SKM-1 treated with dmso at 0.1 percent for 144 hours (cell line): Measurements from ENCODE around the gene FCF1.

Experiments used
- DNase-seq: peaks from one replicate; lab custom pipeline; 2025; ENCODE audit not compliant: unreplicated experiment; lab: John Stamatoyannopoulos, UW

Gene FCF1

GRCh38 chr14:74712499-74713394 lies at the start of gene FCF1, which contains the start of gene AREL1:
TSS of gene FCF1 (plus strand) at chr14:74713144. CDS start at chr14:74713198, 54 bp downstream.
TSS of gene AREL1 (minus strand) at chr14:74713080. CDS start at chr14:74685615, 27,465 bp downstream.
- DNase-seq, result no peak

GRCh38 chr14:74663884-74664283 lies 49.1 kb upstream of the FCF1 start:
- no peak for DNase-seq

- no peak for DNase-seq
Observed at GRCh38 chr14:74664717-74665116, 48.2 kb upstream of the FCF1 start.

GRCh38 chr14:74667758-74668157 lies 45.2 kb upstream of the FCF1 start:
- DNase-seq, result no peak

- DNase-seq, result no peak
Observed at GRCh38 chr14:74669256-74669655, 43.7 kb upstream of the FCF1 start.

- no peak for DNase-seq
Observed at GRCh38 chr14:74669846-74670245, 43.1 kb upstream of the FCF1 start.

DNA sequence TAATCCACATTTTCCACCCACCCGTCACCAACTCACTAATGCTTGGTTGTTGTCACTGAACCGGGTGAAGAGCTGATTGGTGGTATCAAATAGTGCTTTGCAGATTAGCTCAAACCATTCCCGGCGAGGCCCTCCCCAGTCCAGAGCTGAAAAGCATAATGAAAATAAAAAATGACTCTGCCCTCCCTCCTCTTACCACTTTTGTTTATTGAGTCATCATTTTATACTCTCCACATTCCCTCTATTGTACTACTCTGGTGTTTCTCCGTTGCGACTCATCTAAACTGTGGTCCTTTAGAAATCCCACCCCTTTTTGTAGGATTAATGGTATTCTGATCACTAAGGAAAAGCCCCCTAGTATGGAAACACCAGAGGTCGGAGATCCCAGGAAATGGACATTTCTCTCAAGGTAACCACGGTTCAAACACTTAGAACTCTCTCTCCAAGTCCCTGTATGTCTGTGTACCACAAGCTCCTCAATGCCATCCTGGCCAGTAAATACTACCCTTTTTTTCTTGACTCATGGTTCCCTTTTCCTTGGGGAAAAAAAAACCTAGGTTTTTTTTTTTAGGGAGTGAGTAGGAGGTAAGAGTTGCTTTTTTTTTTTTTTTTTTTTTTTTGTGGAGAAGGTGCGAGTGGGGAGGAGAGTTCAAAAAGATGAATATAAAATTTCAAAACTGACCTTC lies 42.1 kb upstream of the FCF1 start:
- no peak for DNase-seq

- DNase-seq, result no peak
Observed at GRCh38 chr14:74671789-74672188, 41.2 kb upstream of the FCF1 start.

- DNase-seq, result no peak
Observed at GRCh38 chr14:74673768-74674167, 39.2 kb upstream of the FCF1 start.

- DNase-seq, result no peak
Observed at GRCh38 chr14:74675219-74675618, 37.7 kb upstream of the FCF1 start.

DNA sequence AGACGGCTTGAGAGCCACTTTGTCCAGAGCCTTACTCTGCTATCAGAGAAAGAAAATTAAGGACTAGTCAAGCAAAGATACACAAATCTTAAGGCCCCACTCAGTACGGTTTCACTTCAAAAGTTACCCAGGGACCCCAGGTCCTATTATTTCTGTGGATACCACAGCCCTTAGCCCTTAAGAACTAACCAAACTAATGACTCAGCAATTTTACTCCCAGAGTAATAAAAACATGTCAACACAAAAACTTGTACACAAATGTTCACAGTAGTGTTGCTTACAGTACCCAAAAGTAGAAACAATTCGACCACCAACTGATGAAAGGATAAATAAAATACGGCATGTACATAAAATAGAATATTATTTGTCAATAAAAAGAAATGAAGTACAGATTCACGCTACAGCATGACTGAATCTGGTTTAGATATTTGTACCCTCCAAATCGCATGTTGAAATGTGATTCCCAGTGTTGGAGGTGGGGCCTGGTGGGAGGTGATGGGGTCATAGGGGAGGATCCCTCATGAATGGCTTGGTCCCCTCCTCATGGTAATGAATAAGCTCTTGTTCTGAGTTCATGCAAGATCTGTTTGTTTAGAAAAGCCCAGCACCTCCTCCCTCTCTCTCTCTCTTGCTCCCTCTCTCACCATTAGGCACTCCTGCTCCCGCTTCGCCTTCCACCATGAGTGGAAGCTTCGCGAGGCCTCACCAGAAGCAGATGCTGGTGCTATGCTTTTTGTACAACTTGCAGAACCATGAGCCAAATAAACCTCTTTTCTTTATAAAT lies 30.6 kb upstream of the FCF1 start:
- DNase-seq, result no peak

DNA sequence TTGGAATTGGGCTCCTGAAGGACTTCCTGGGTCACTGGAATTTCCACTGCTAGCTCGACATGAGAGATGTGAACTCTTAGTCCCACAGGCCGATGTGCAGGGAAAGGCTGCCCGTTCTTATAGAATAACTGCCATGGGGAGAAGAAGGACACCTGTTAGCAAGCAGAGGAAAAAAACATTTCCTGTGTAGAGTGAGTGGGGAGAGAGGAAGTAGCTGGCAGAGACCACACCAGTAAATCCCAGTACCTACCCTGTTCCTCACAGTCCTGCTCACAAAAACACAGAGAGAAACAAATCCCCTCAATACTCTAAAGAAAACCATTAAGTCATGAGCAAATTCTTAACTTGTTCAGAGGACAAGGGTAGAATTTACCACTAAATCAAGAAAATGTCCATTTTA lies 29.5 kb upstream of the FCF1 start:
- no peak for DNase-seq

DNA sequence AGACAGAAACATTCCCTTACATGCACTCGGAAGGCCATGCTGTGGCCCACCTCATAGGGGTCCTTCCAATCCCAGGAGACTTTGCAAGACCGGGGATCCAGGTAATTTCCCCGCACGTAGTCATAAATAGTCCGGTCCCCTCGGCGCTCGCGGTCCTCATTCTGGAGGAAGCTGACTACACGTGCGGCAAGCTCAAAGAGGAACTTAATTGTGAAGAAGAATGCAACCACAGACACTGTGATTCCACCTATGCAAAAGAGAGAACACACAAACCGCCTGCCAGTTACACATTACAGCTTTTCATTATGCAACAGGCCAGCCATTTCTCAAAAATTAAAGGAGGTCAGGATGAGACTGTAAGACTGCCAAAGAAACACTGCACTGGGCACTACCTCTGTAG lies 28.5 kb upstream of the FCF1 start:
- peak; percentile 74 for DNase-seq

DNA sequence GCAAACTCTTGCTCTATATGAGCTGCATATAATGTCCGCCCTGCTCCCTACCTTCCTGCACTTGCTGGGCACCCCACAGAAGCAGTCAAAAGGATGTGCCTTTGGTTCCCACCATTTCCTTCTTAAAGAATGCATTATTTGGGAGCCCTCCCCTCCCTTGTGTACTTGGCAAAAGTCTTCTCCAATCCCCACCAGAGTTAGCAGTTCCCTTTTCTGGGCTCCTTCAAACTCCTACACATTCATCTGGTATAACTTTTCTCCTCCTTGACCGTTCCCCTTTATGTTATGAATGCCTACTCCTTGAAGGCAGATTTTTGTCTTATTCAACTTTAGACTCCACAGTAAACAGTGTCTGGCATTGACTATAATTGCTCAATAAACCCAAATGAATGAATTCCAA lies 27.9 kb upstream of the FCF1 start:
- DNase-seq, result peak; percentile 33

- no peak for DNase-seq
Observed at GRCh38 chr14:74685921-74686678, 26.8 kb upstream of the FCF1 start.

DNA sequence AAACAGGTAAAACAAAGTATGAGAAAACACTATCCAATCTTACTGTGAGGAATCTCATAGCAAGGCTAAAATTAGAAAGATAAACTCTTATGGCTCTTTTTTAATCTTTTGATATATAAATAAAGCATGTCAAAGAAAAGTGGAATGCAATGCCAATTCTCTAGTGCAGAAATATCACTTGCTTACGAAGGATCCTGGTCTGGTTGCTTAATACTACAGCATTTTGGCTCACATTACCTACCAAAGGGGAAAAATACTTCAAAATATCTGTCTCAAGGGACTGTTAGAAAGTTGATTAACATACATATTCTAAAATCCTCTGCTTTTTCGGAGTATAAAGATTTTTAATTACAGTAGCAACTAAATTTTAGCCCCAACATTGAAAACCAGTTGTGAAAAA lies 21.5 kb upstream of the FCF1 start:
- DNase-seq, result no peak

DNA sequence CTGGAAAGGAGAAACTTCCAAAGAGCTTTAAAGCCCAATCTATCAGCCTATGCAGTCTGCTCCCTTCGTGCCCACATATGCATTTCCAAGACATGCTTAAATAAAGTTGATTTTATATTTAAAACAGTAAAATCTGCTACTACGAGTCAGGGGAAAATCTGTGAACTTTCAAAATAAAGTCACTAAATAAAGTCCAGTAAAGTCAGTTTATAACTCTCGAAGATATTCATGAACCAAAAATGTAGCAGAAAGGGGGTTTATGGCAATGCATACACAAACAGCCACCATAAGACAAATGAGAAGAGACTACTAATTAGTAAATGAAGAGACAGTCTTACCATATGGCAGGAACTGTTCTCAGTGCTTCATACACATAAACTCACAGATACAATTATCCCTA lies 19.8 kb upstream of the FCF1 start:
- DNase-seq, result no peak

GRCh38 chr14:74695406-74695805 lies 17.5 kb upstream of the FCF1 start:
- DNase-seq, result no peak

DNA sequence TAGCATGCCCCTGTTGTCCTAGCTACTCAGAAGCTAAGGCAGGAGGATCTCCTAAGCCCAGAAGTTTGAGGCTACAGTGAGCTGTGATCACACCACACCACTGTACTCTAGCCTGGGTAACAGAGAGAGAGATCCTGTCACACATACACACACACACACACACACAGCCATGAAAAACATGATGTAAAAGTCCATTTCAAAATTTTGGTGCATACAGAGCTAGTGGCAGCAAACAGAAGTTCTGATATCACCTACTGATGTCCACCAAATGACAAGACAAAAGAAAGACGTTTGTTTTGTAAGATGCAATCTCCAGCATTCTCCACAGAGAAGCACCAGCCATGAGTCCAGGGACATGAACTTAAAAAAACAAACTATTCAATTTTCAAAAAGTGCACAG lies 15.9 kb upstream of the FCF1 start:
- DNase-seq, result no peak

GRCh38 chr14:74697543-74697942 lies 15.4 kb upstream of the FCF1 start:
- DNase-seq, result no peak

DNA sequence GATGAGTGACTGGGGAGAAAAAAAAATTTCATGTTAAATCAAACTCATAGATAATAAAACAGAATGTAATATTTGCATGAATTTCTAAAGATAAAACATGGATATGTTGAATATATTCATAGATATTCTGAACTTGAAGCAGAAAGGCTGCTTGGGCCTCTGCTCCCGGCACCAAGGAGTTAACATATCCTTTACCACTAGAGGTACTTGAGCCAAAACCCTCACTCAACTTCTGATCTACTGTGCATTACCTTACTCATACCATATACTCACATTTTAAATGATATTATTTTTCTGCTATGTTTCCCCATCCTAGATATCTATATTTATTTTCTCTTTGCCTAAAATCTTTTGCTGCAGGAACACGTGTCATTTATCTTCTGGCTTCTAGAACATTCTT lies 15.0 kb upstream of the FCF1 start:
- no peak for DNase-seq
